ENCODE results near the gene CRTAC1. TPM values are rescaled to one million over a fixed set of nuclear protein-coding genes. Genes with fewer than 3 reads are reported as not detected.

Gene CRTAC1
- total RNA-seq, 1 experiment from 2014 or later = 0.46 TPM

DNA sequence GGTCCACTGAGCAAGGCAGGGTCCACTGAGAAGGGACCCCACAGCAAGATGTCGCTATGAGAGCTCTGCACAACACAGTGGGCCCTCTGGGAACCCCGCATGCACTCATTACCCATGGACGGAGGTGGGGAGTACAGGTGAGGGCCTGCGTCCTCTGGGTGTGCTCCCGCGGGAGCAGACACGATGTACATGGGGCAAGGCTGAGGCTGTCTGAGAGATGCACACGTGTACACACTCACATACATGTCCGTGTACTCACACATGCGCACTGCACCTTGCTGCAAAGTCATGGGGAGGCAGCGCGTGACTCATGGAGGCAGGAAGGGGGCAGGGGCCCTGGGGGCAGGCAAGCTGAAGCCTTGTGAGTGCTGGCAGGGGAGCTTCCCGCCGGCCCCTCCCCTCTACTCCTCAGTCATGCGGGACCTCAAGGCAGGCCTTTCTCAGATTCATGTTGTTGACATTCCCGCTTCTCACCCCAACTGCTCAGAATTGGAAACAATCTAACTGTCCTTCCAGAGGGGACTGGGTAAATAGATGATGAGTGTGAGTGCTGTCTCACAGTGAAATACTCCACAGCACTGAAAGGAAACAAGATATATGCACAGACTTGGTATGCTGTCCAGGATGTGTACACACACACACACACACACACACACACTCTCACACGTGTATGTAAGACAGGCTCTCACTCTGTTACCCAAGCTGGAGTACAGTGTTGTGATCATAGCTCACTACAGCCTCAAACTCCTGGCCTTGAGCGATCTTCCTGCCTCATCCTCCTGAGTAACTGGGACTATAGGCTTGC is 140.8 kb downstream of the CRTAC1 start:
- H3K4ac ChIP-seq (ENCODE audit: low read depth, low read length) = no peak overlapping the region
- peak overlapping the region; percentile 4 for H3K18ac ChIP-seq (ENCODE audit: insufficient read length, low read depth, low read length)
- H3K4me2 ChIP-seq (ENCODE audit: insufficient read depth, insufficient read length, low read length) = no peak overlapping the region
- no peak overlapping the region for H2BK12ac ChIP-seq (ENCODE audit: insufficient read length, low read depth, low read length)
- WGBS (ENCODE audit: extremely low coverage, insufficient read length, low lambda C conversion rate) = no CpG with 5 or more reads among the region's 18 CpGs
- H4K20me1 ChIP-seq (ENCODE audit: control insufficient read depth, insufficient read depth, insufficient read length) = no peaks in the 10 kb centered on the region
- H3K27me3 ChIP-seq (ENCODE audit: insufficient read depth, low read length) = no peaks in the 10 kb centered on the region
- no peaks in the 10 kb centered on the region for H3K79me1 ChIP-seq (ENCODE audit: insufficient read depth, low read depth, low read length, poor library complexity, severe bottlenecking)
- H2BK15ac ChIP-seq (ENCODE audit: low read depth, low read length) = no peak overlapping the region
- no peaks in the 10 kb centered on the region for H3K36me3 Mint-ChIP-seq (ENCODE audit: insufficient read depth in 1 of 3, low read depth in 3 of 3)
- H2BK20ac ChIP-seq (ENCODE audit: low read depth, low read length, poor library complexity, severe bottlenecking) = no peak overlapping the region
- no peak overlapping the region for H3K56ac ChIP-seq (ENCODE audit: insufficient read length, low read depth, low read length)
- no peak overlapping the region for H3K23ac ChIP-seq (ENCODE audit: insufficient read length, low read depth, low read length)
- peaks cover 27 to 41% of the 10 kb centered on the region in 2 experiments for H3K4me1 Mint-ChIP-seq
- no peak overlapping the region for H2BK5ac ChIP-seq (ENCODE audit: insufficient read length, low read length)
- H3K79me2 ChIP-seq (ENCODE audit: insufficient read depth, low read length) = no peaks in the 10 kb centered on the region
- no peak overlapping the region for H3T11ph ChIP-seq (ENCODE audit: low read length)
- H3K14ac ChIP-seq (ENCODE audit: insufficient read depth, low read length) = peak overlapping the region; percentile 31; the same call in 1 of the 2 replicates
- no peak overlapping the region for H4K5ac ChIP-seq (ENCODE audit: insufficient read length, low read depth, low read length)
- TF ChIP-seq CTCF (conservative IDR thresholded peaks at IDR 0.05) = no peak
- no peak overlapping the region for H3K4me3 Mint-ChIP-seq
- H3K23me2 ChIP-seq (ENCODE audit: insufficient read length, low read depth, low read length, poor library complexity, severe bottlenecking) = no peaks in the 10 kb centered on the region
- H3K9ac ChIP-seq (ENCODE audit: extremely low read depth, insufficient read length, low read length) = no peak overlapping the region
- no peak overlapping the region for H2AK5ac ChIP-seq (ENCODE audit: insufficient read length, low read length)
- DNase-seq = peak; percentile 84
- H3K4me1 ChIP-seq (ENCODE audit: insufficient read depth, low read length) = peaks cover 2% of the 10 kb centered on the region; the same call in 1 of the 2 replicates
- no peaks in the 10 kb centered on the region for H3K9me3 ChIP-seq (ENCODE audit: control insufficient read depth, low read depth, low read length)
- no peak overlapping the region for H2AFZ ChIP-seq (ENCODE audit: low read length)
- no peak overlapping the region for H4K91ac ChIP-seq (ENCODE audit: insufficient read length, low read depth, low read length)
- H3K27ac ChIP-seq (ENCODE audit: insufficient read length, low read depth, low read length) = no peak overlapping the region
- H3K27me3 Mint-ChIP-seq (ENCODE audit: low read depth) = peaks cover 2% of the 10 kb centered on the region; the same call in 1 of the 2 replicates
- H3K9me3 Mint-ChIP-seq = no peaks in the 10 kb centered on the region
- no peak overlapping the region for H2BK120ac ChIP-seq (ENCODE audit: low read depth, low read length, poor library complexity, severe bottlenecking)
- no peak overlapping the region for H4K8ac ChIP-seq (replicated peaks; ENCODE audit: insufficient read length, low read depth, low read length)
- H3K27ac Mint-ChIP-seq = peak overlapping the region in 1 of 3 experiments; percentile 55; a peak in 1 of 7 replicates

All from H9 (cell line).